Adrenal gland (tissue), 12 donors: ENCODE results near the gene TRIO. TPM values are rescaled to one million over a fixed set of nuclear protein-coding genes. Genes with fewer than 3 reads are reported as not detected.

Experiments
- DNase-seq, 7 donors: peaks; one replicate each; pipeline ENCODE4 v3.0.0-alpha.2; 2019 to 2020
- H3K27ac ChIP-seq, 5 donors: fragments of 200-600 bp; sonication (generic) in 4 of 5; 1 replicate in 3 of 5; 2 replicates in 2 of 5; pipeline versions ENCODE4 v1.5.1 to v1.8.0; 2016 to 2020; ENCODE audit warnings: mild to moderate bottlenecking in 1 of 5
- H3K27me3 ChIP-seq: fragments of 200-600 bp; 2 replicates; pipeline ENCODE4 v1.8.0; 2021
- H3K36me3 ChIP-seq, 2 donors: fragments of 200-600 bp; replicated peaks in 1 of 2; 1 replicate in 1 of 2; 2 replicates in 1 of 2; pipeline versions ENCODE4 v1.5.1 to v1.8.0; 2018 to 2022
- H3K4me1 ChIP-seq, 2 donors: fragments of 200-600 bp; replicated peaks in 1 of 2; 1 replicate in 1 of 2; 2 replicates in 1 of 2; pipeline versions ENCODE4 v1.5.1 to v1.8.0; 2018 to 2021
- H3K4me3 ChIP-seq, 4 donors: fragments of 200-600 bp; sonication (generic) in 3 of 4; one replicate each; pipeline ENCODE4 v1.5.1; 2016 to 2018
- H3K9me3 ChIP-seq, 3 donors: fragments of 200-600 bp; sonication (generic) in 1 of 3; replicated peaks in 1 of 3; 1 replicate in 2 of 3; 2 replicates in 1 of 3; pipeline versions ENCODE4 v1.5.1 to v1.8.0; 2016 to 2021
- CTCF ChIP-seq, 6 experiments: fragments of 450-650 bp in 4 of 6; fragments of 200-600 bp in 2 of 6; sonication (generic) in 1 of 6; IDR thresholded peaks; 1 replicate in 5 of 6; 2 replicates in 1 of 6; pipeline versions ENCODE4 v1.5.1 to v1.8.0; 2016 to 2021; ENCODE audit warnings: antibody characterized with exemption in 6 of 6, mild to moderate bottlenecking in 2 of 6, moderate library complexity in 1 of 6
- POLR2A ChIP-seq, 2 donors: fragments of 450-650 bp; IDR thresholded peaks; one replicate each; pipeline ENCODE4 v1.6.1; 2017; ENCODE audit warnings: antibody characterized with exemption in 2 of 2, mild to moderate bottlenecking in 2 of 2, moderate library complexity in 1 of 2
- WGBS, 4 donors: extraction: QIAGEN DNeasy Blood & Tissue Kit in 2 of 4; methylation state at CpG; one replicate each; pipeline versions ENCODE4 v1.1.5 to v1.1.7; 2013 to 2017; 5-methylcytosine and 5-hydroxymethylcytosine counted together
- intact Hi-C, 2 donors: fragments of 100-400 bp; cut with DNase I; formaldehyde crosslinking; loops; one replicate each; pipeline versions ENCODE4 v1.14.1 to v1.15.0; 2022 to 2023
- polyA plus RNA-seq, 3 donors: library from polyadenylated mRNA; stranded (reverse); fragments of 200-250 nt in 2 of 3; fragments of 350-450 nt in 1 of 3; fragmentation: Illumina TruSeq in 1 of 3; extraction: RNeasy Lipid Tissue Mini Kit (QIAGEN cat#74804) in 1 of 3; gene quantifications; one replicate each; pipeline ENCODE4 v1.2.3, GENCODE V29; 2013 to 2014
- total RNA-seq, 9 donors: library from RNA; depleted of rRNA in 4 of 9; stranded (reverse); fragments of >200 nt in 4 of 9; fragments of 120-200 nt in 1 of 9; fragmentation: NEBNext Ultra II Directional in 1 of 9; extraction: Animal tissue kit (Norgen Biotek cat#: 25700) in 1 of 9; gene quantifications; one replicate each; pipeline versions ENCODE4 v1.1.0 to v1.2.4, GENCODE V29; 2013 to 2023
- donor health status: healthy with polysubstance abuse.
- donor health status: Bipolar disorder and iron deficiency.
- donor health status: DM: yes; HTN: yes; CAD: no.
- donor health status: DM: no; HTN: no; CAD: no.
- donor health status: DM: no; HTN: no; CAD: no.
- donor health status: DM: yes; HTN: yes; CAD: no.

Gene TRIO
- total and polyA plus RNA-seq, 12 donors = 27.3 to 109 (median 72.4) TPM

DNA sequence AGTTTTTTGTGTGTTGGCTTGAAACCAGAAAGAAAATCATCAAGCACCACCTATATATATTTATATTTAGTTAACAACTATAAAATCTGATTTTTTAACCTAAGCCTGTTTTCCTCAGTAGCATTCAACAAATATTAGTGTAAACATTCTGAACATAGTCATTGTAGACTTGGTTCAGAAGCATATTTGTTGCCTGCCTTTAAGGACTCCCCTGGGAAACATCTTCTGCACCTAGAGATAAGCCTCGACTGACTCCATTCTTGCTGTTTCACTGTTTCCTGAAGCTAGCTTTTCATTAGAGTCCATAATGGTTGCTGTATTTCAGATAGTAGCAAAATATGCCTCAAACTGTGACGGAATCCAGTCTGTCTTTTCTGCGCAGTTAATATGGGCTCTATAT is 123.5 kb downstream of the TRIO start:
- intact Hi-C loops = loop anchor here (5.0 to 10.0 kb wide), 3 partner anchors 122 to 159 kb away; partner anchors contain the start of gene TRIO (in 1 of the 2)
- Histone ChIP-seq H3K4me3 (no peak overlapping the region), H3K4me1 (peaks cover 19 to 47% of the 10 kb centered on the region in 2 donors), H3K27ac (no peak overlapping the region), H3K9me3 (no peaks in the 10 kb centered on the region), H3K27me3 (no peaks in the 10 kb centered on the region), H3K36me3 (no peaks in the 10 kb centered on the region)
- DNase-seq = no peak
- WGBS, 4 donors = 41 to 65% (median 58%) methylated on average over 3 of the region's 3 CpGs
- TF ChIP-seq CTCF (IDR thresholded peaks at IDR 0.05) = no peak

GRCh38 chr5:14267166-14267838 is 124.2 kb downstream of the TRIO start:
- H3K27ac ChIP-seq = no peak overlapping the region
- TF ChIP-seq CTCF (IDR thresholded peaks at IDR 0.05) = no peak
- no peak for TF ChIP-seq POLR2A (IDR thresholded peaks at IDR 0.05)
- no peaks in the 10 kb centered on the region for H3K36me3 ChIP-seq
- H3K4me3 ChIP-seq = no peak overlapping the region
- 70 to 76% (median 74%) methylated on average over 5 of the region's 5 CpGs for WGBS, 4 donors
- H3K9me3 ChIP-seq = no peaks in the 10 kb centered on the region
- intact Hi-C loops = loop anchor here (5.0 to 10.0 kb wide), 3 partner anchors 123 to 160 kb away; partner anchors contain the start of gene TRIO (in 1 of the 2)
- no peak for DNase-seq
- peaks cover 19 to 47% of the 10 kb centered on the region in 2 donors for H3K4me1 ChIP-seq
- no peaks in the 10 kb centered on the region for H3K27me3 ChIP-seq

DNA sequence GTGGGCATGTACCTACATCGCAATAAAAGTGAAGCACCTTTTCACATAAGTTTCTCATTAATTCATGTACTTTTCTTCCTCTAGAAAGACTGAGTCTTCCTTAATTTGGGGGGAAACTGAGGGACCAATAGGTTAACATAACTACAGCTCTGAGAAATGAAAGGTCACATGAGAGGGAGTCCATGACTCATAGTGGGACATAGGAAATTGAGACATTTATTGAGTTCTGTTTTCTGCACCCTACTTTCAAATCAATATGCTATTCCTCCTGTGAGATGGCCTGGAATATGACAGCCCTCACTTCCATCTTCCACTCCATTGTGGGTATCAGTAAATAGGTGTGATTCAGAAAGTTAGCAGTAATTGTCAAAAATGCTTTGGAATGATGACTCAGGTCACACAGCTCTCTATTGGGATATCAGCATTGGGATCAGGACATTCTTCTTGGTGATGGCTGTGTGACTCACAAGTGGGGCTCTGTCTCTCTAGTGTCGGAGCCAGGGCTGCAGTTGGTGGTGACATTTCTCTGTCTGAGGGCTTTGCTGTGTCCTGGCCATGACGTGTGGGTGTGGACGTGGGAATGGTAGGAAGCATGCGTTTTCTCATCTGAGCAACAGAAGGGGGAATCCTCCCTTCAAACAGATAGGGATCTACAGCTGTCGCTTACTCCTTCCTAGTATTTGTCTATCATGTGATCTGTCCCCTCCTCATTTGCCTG is 125.0 kb downstream of the TRIO start:
- intact Hi-C loops = loop anchor here (5.0 to 10.0 kb wide), 3 partner anchors 123 to 161 kb away; partner anchors contain the start of gene TRIO (in 1 of the 2)
- no peak overlapping the region for H3K4me3 ChIP-seq
- H3K9me3 ChIP-seq = no peaks in the 10 kb centered on the region
- no peaks in the 10 kb centered on the region for H3K27me3 ChIP-seq
- WGBS, 4 donors = 53 to 62% (median 58%) methylated on average over 4 to 6 of the region's 6 CpGs
- TF ChIP-seq POLR2A (IDR thresholded peaks at IDR 0.05) (no peak), CTCF (IDR thresholded peaks at IDR 0.05) (no peak)
- H3K27ac ChIP-seq = peak overlapping the region in 2 of 5 donors; percentile 43 to 73
- DNase-seq = peak; percentile 53 to 87 (median 80)
- no peaks in the 10 kb centered on the region for H3K36me3 ChIP-seq
- H3K4me1 ChIP-seq = peaks cover 19 to 47% of the 10 kb centered on the region in 2 donors

GRCh38 chr5:14268738-14269137 is 125.6 kb downstream of the TRIO start:
- no peaks in the 10 kb centered on the region for H3K27me3 ChIP-seq
- WGBS, 4 donors = 77 to 82% (median 79%) methylated on average over 4 to 5 of the region's 5 CpGs
- no peaks in the 10 kb centered on the region for H3K36me3 ChIP-seq
- peaks cover 19 to 47% of the 10 kb centered on the region in 2 donors for H3K4me1 ChIP-seq
- H3K27ac ChIP-seq = peak overlapping the region in 2 of 5 donors; percentile 43 to 73
- H3K9me3 ChIP-seq = no peaks in the 10 kb centered on the region
- no peak overlapping the region for H3K4me3 ChIP-seq
- intact Hi-C loops = loop anchor here (5.0 to 10.0 kb wide), 3 partner anchors 124 to 161 kb away; partner anchors contain the start of gene TRIO (in 1 of the 2)
- DNase-seq = peak in 5 of 7 donors; percentile 32 to 63 (median 45)
- TF ChIP-seq CTCF (IDR thresholded peaks at IDR 0.05) = no peak
- no peak for TF ChIP-seq POLR2A (IDR thresholded peaks at IDR 0.05)
